Stimulated activated naive CD8-positive, alpha-beta T cell treated with anti-CD3 and anti-CD28 coated beads, Interleukin-15, Interleukin-2, amounts not matched to agents 100 ng/mL and 50 ng/mL, for 24 hours (primary cell): Measurements from ENCODE around the gene POLE3.
A peak's percentile ranks its signal among the peaks of the same experiment; 100 is the strongest.
"Not testable (repeated sequence)": the region's sequence is repeated elsewhere in the genome, so short reads cannot be mapped to it uniquely, and the experiment has no call there.

Experiments
- H3K27ac Mint-ChIP-seq: one replicate; pipeline ENCODE4 v1.8.0; 2021; ENCODE audit warnings: mild to moderate bottlenecking, mixed read lengths
- H3K27me3 Mint-ChIP-seq: one replicate; pipeline ENCODE4 v1.8.0; 2021; ENCODE audit warnings: mixed read lengths
- H3K36me3 Mint-ChIP-seq: one replicate; pipeline ENCODE4 v1.8.0; 2021; ENCODE audit warnings: low read depth, mixed read lengths
- H3K4me1 Mint-ChIP-seq: one replicate; pipeline ENCODE4 v1.8.0; 2021; ENCODE audit warnings: low read depth, mixed read lengths
- H3K4me3 Mint-ChIP-seq: one replicate; pipeline ENCODE4 v1.8.0; 2021; ENCODE audit warnings: mild to moderate bottlenecking, mixed read lengths
- H3K9me3 Mint-ChIP-seq: one replicate; pipeline ENCODE4 v1.8.0; 2021; ENCODE audit warnings: mixed read lengths

The POLE3 gene

GRCh38 chr9:113421726-113422125 is 11.3 kb upstream of the POLE3 start:
- Mint-ChIP-seq H3K27ac (no peak overlapping the region), H3K9me3 (no peaks in the 10 kb centered on the region), H3K4me1 (no peaks in the 10 kb centered on the region), H3K4me3 (no peak overlapping the region), H3K27me3 (no peaks in the 10 kb centered on the region), H3K36me3 (no peaks in the 10 kb centered on the region)

GRCh38 chr9:113417370-113417769 is 6.9 kb upstream of the POLE3 start:
- H3K36me3 Mint-ChIP-seq, result no peaks in the 10 kb centered on the region
- no peak overlapping the region for H3K27ac Mint-ChIP-seq
- H3K9me3 Mint-ChIP-seq, result no peaks in the 10 kb centered on the region
- H3K27me3 Mint-ChIP-seq, result no peaks in the 10 kb centered on the region
- no peak overlapping the region for H3K4me3 Mint-ChIP-seq
- no peaks in the 10 kb centered on the region for H3K4me1 Mint-ChIP-seq

GRCh38 chr9:113416149-113416721 is 5.8 kb upstream of the POLE3 start:
- Mint-ChIP-seq H3K36me3 (no peaks in the 10 kb centered on the region), H3K4me3 (no peak overlapping the region), H3K9me3 (no peaks in the 10 kb centered on the region), H3K27ac (no peak overlapping the region), H3K27me3 (no peaks in the 10 kb centered on the region), H3K4me1 (peaks cover 7% of the 10 kb centered on the region)

- Mint-ChIP-seq H3K36me3 (peaks cover 37% of the 10 kb centered on the region), H3K27me3 (no peaks in the 10 kb centered on the region), H3K9me3 (no peaks in the 10 kb centered on the region), H3K27ac (peak overlapping the region; percentile 99), H3K4me1 (peaks cover 43% of the 10 kb centered on the region), H3K4me3 (peak overlapping the region; percentile 96)
Measured at GRCh38 chr9:113409883-113410206, 630 bp downstream of the POLE3 start.

GRCh38 chr9:113409481-113409880 is 994 bp downstream of the POLE3 start:
- H3K4me1 Mint-ChIP-seq, result peaks cover 43% of the 10 kb centered on the region
- H3K27me3 Mint-ChIP-seq, result no peaks in the 10 kb centered on the region
- H3K9me3 Mint-ChIP-seq, result no peaks in the 10 kb centered on the region
- H3K27ac Mint-ChIP-seq, result peak overlapping the region; percentile 99
- H3K36me3 Mint-ChIP-seq, result peaks cover 37% of the 10 kb centered on the region
- H3K4me3 Mint-ChIP-seq, result peak overlapping the region; percentile 96

- peak overlapping the region; percentile 1 for H3K4me3 Mint-ChIP-seq
- H3K36me3 Mint-ChIP-seq, result peaks cover 37% of the 10 kb centered on the region
- H3K9me3 Mint-ChIP-seq, result not testable (repeated sequence)
Measured at GRCh38 chr9:113406873-113407511, 3.5 kb downstream of the POLE3 start.

GRCh38 chr9:113406353-113406752 is 4.1 kb downstream of the POLE3 start:
- H3K27me3 Mint-ChIP-seq, H3K9me3 Mint-ChIP-seq, H3K4me3 Mint-ChIP-seq, H3K27ac Mint-ChIP-seq: not testable (repeated sequence)
- Mint-ChIP-seq H3K36me3 (peaks cover 37% of the 10 kb centered on the region), H3K4me1 (peaks cover 41% of the 10 kb centered on the region)

More at GRCh38 chr9:113406873-113407511, 3.5 kb downstream of the POLE3 start:
- Mint-ChIP-seq H3K27ac (peak overlapping the region; percentile 59), H3K4me1 (peaks cover 40% of the 10 kb centered on the region)
- not testable (repeated sequence) for H3K27me3 Mint-ChIP-seq

- H3K27me3 Mint-ChIP-seq, result no peaks in the 10 kb centered on the region
- no peak overlapping the region for H3K4me3 Mint-ChIP-seq
- peaks cover 34% of the 10 kb centered on the region for H3K4me1 Mint-ChIP-seq
Measured at GRCh38 chr9:113403646-113404045, 6.8 kb downstream of the POLE3 start.

GRCh38 chr9:113401027-113401792 is 9.3 kb downstream of the POLE3 start, which contains the start of gene ALAD:
TSS of gene ALAD (minus strand) at chr9:113401284. CDS start at chr9:113393559, 7,725 bp downstream.
- H3K27ac Mint-ChIP-seq, result peak within 1 kb of the TSS; percentile 67
- H3K36me3 Mint-ChIP-seq, result no peaks in the 10 kb centered on the region
- H3K27me3 Mint-ChIP-seq, result no peaks in the 10 kb centered on the region
- H3K4me3 Mint-ChIP-seq, result peak within 1 kb of the TSS; percentile 92
- H3K4me1 Mint-ChIP-seq, result peaks cover 20% of the 10 kb centered on the region
- H3K9me3 Mint-ChIP-seq, result no peaks in the 10 kb centered on the region

More at GRCh38 chr9:113403646-113404045, 6.8 kb downstream of the POLE3 start:
- H3K9me3 Mint-ChIP-seq, result no peaks in the 10 kb centered on the region
- peaks cover 19% of the 10 kb centered on the region for H3K36me3 Mint-ChIP-seq
- H3K27ac Mint-ChIP-seq, result no peak overlapping the region

- no peaks in the 10 kb centered on the region for H3K27me3 Mint-ChIP-seq
Measured at GRCh38 chr9:113399646-113400200, 10.8 kb downstream of the POLE3 start.

GRCh38 chr9:113398796-113399195 is 11.7 kb downstream of the POLE3 start:
- H3K27ac Mint-ChIP-seq, result no peak overlapping the region
- no peaks in the 10 kb centered on the region for H3K9me3 Mint-ChIP-seq
- peaks cover 20% of the 10 kb centered on the region for H3K4me1 Mint-ChIP-seq
- no peak overlapping the region for H3K4me3 Mint-ChIP-seq
- peaks cover 4% of the 10 kb centered on the region for H3K36me3 Mint-ChIP-seq
- no peaks in the 10 kb centered on the region for H3K27me3 Mint-ChIP-seq

More at GRCh38 chr9:113399646-113400200, 10.8 kb downstream of the POLE3 start:
- Mint-ChIP-seq H3K4me3 (peak overlapping the region; percentile 78), H3K36me3 (peaks cover 4% of the 10 kb centered on the region), H3K4me1 (peaks cover 20% of the 10 kb centered on the region), H3K27ac (peak overlapping the region; percentile 19), H3K9me3 (no peaks in the 10 kb centered on the region)

- H3K36me3 Mint-ChIP-seq, result peaks cover 4% of the 10 kb centered on the region
- H3K9me3 Mint-ChIP-seq, result no peaks in the 10 kb centered on the region
- no peaks in the 10 kb centered on the region for H3K27me3 Mint-ChIP-seq
- H3K4me1 Mint-ChIP-seq, result peaks cover 20% of the 10 kb centered on the region
- no peak overlapping the region for H3K4me3 Mint-ChIP-seq
- no peak overlapping the region for H3K27ac Mint-ChIP-seq
Measured at GRCh38 chr9:113397203-113397631, 13.3 kb downstream of the POLE3 start.

GRCh38 chr9:113395000-113395861 is 15.2 kb downstream of the POLE3 start:
- Mint-ChIP-seq H3K36me3 (peaks cover 6% of the 10 kb centered on the region), H3K27ac (no peak overlapping the region), H3K4me3 (no peak overlapping the region), H3K9me3 (no peaks in the 10 kb centered on the region), H3K27me3 (no peaks in the 10 kb centered on the region), H3K4me1 (peaks cover 12% of the 10 kb centered on the region)

- H3K27ac Mint-ChIP-seq, result no peak overlapping the region
- H3K4me3 Mint-ChIP-seq, result no peak overlapping the region
- no peaks in the 10 kb centered on the region for H3K9me3 Mint-ChIP-seq
- H3K27me3 Mint-ChIP-seq, result no peaks in the 10 kb centered on the region
- peaks cover 12% of the 10 kb centered on the region for H3K36me3 Mint-ChIP-seq
- H3K4me1 Mint-ChIP-seq, result peaks cover 4% of the 10 kb centered on the region
Measured at GRCh38 chr9:113393281-113393680, 17.2 kb downstream of the POLE3 start.
